HEK293T (cell line): ENCODE data around the gene MACO1.

Experiments
- CTCF ChIA-PET: fragments of 350-600 bp; formaldehyde crosslinking; extraction: SDS; loops from one replicate; lab custom pipeline; 2021; ENCODE audit warnings: antibody characterized with exemption, inconsistent platforms; lab: Yijun Ruan, JAX
- POLR2A ChIA-PET: fragments of 350-600 bp; formaldehyde crosslinking; extraction: SDS; loops from one replicate; lab custom pipeline; 2020; ENCODE audit warnings: antibody characterized with exemption, inconsistent platforms; lab: Yijun Ruan, JAX
- DNase-seq: peaks from one replicate; pipeline ENCODE4 v3.0.0; 2012; ENCODE audit warnings: mixed read lengths; ENCODE audit errors: extremely low spot score
- ARNT ChIP-seq: fragments of 450-650 bp; IDR thresholded peaks from 2 replicates; pipeline ENCODE4 v1.6.1; 2017; ENCODE audit warnings: mild to moderate bottlenecking
- BHLHE40 ChIP-seq: fragments of 450-650 bp; IDR thresholded peaks from 2 replicates; pipeline ENCODE4 v1.6.1; 2016; ENCODE audit warnings: mild to moderate bottlenecking, moderate library complexity, borderline replicate concordance
- CTBP1 ChIP-seq: fragments of 450-650 bp; IDR thresholded peaks from 2 replicates; pipeline ENCODE4 v1.6.1; 2016; ENCODE audit warnings: borderline replicate concordance
- ELF4 ChIP-seq: fragments of 450-650 bp; IDR thresholded peaks from 2 replicates; pipeline ENCODE4 v1.6.1; 2017; ENCODE audit warnings: antibody characterized with exemption
- FOXA1 ChIP-seq: fragments of 450-650 bp; IDR thresholded peaks from 2 replicates; pipeline ENCODE4 v1.6.1; 2016; ENCODE audit warnings: mild to moderate bottlenecking
- FOXK2 ChIP-seq: fragments of 450-650 bp; IDR thresholded peaks from 2 replicates; pipeline ENCODE4 v1.6.1; 2016; ENCODE audit warnings: mild to moderate bottlenecking
- FOXM1 ChIP-seq: fragments of 450-650 bp; IDR thresholded peaks from 2 replicates; pipeline ENCODE4 v1.6.1; 2017; ENCODE audit warnings: mild to moderate bottlenecking, borderline replicate concordance
- HDGF ChIP-seq: fragments of 450-650 bp; IDR thresholded peaks from 2 replicates; pipeline ENCODE4 v1.6.1; 2017; ENCODE audit warnings: antibody characterized with exemption, borderline replicate concordance
- L3MBTL2 ChIP-seq: fragments of 450-650 bp; conservative IDR thresholded peaks from 2 replicates; pipeline ENCODE4 v1.6.1; 2016; ENCODE audit warnings: mild to moderate bottlenecking
- LEF1 ChIP-seq: fragments of 450-650 bp; IDR thresholded peaks from 2 replicates; pipeline ENCODE4 v1.6.1; 2017; ENCODE audit warnings: mild to moderate bottlenecking, borderline replicate concordance
- NFRKB ChIP-seq: fragments of 450-650 bp; IDR thresholded peaks from 2 replicates; pipeline ENCODE4 v1.6.1; 2016; ENCODE audit warnings: mild to moderate bottlenecking, moderate library complexity
- PKNOX1 ChIP-seq: fragments of 450-650 bp; IDR thresholded peaks from 2 replicates; pipeline ENCODE4 v1.6.1; 2016
- SP1 ChIP-seq: fragments of 450-650 bp; IDR thresholded peaks from 2 replicates; pipeline ENCODE4 v1.6.1; 2017
- SUZ12 ChIP-seq: fragments of 450-650 bp; IDR thresholded peaks from 2 replicates; pipeline ENCODE4 v1.6.1; 2016; ENCODE audit warnings: mild to moderate bottlenecking
- TARDBP ChIP-seq: fragments of 450-650 bp; IDR thresholded peaks from 2 replicates; pipeline ENCODE4 v1.6.1; 2016
- ZNF384 ChIP-seq: fragments of 450-650 bp; IDR thresholded peaks from 2 replicates; pipeline ENCODE4 v1.6.1; 2016

Gene MACO1

GRCh38 chr1:25523542-25523941, 92.8 kb downstream of the MACO1 start:
- POLR2A ChIA-PET = no interaction called here
- CTCF ChIA-PET = interaction anchor here (1.5 kb wide), 1 partner anchor 20 kb away, joined by 3 read pairs; no protein-coding TSS in a partner anchor
- TF ChIP-seq HDGF (no peak), FOXA1 (no peak), SP1 (no peak), FOXK2 (no peak), PKNOX1 (no peak), LEF1 (no peak), BHLHE40 (no peak), L3MBTL2 (no peak), CTBP1 (no peak), NFRKB (no peak), ARNT (no peak), SUZ12 (no peak), ZNF384 (no peak), ELF4 (no peak), TARDBP (no peak)
- no peak for DNase-seq

- CTCF ChIA-PET = no interaction called here
- no peak for DNase-seq
Observed at GRCh38 chr1:25524568-25525360, 94.1 kb downstream of the MACO1 start.

DNA sequence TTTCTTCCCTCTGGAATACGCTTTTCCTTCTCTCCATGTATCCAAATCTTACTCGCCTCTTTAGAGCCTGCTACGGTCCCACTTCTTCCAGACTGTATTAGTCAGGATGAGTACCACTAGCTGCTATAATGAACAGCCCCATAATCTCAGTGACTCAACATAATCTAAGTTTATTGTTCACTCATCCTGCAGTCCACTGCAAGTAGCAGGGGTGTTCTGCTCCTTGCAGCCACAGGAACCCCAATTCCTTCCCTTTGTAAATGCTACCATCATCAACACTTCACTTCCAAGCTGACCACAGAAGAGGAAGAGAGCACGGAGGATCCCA, 94.6 kb downstream of the MACO1 start:
- TF ChIP-seq FOXM1 (no peak), FOXA1 (no peak), L3MBTL2 (no peak), PKNOX1 (no peak), BHLHE40 (no peak), NFRKB (no peak), FOXK2 (no peak), ELF4 (no peak), ZNF384 (no peak), ARNT (no peak), LEF1 (no peak), SUZ12 (no peak), HDGF (no peak), SP1 (no peak), TARDBP (no peak), CTBP1 (no peak)
- CTCF ChIA-PET = no interaction called here
- POLR2A ChIA-PET = no interaction called here
- no peak for DNase-seq

More at GRCh38 chr1:25524568-25525360, 94.1 kb downstream of the MACO1 start:
- POLR2A ChIA-PET = no interaction called here
- TF ChIP-seq BHLHE40 = no peak
- TF ChIP-seq TARDBP = no peak
- no peak for TF ChIP-seq FOXM1
- no peak for TF ChIP-seq L3MBTL2

GRCh38 chr1:25526753-25527152, 96.1 kb downstream of the MACO1 start:
- DNase-seq = no peak
- ChIA-PET CTCF (no interaction called here), POLR2A (no interaction called here)
- no peak for TF ChIP-seq ZNF384
- TF ChIP-seq FOXA1 = no peak
- TF ChIP-seq PKNOX1 = no peak
- no peak for TF ChIP-seq SP1
- TF ChIP-seq BHLHE40 = no peak
- no peak for TF ChIP-seq NFRKB
- TF ChIP-seq L3MBTL2 = no peak
- no peak for TF ChIP-seq HDGF
- TF ChIP-seq SUZ12 = no peak
- TF ChIP-seq ARNT = no peak
- TF ChIP-seq ELF4 = no peak
- TF ChIP-seq FOXM1 = no peak
- TF ChIP-seq CTBP1 = no peak
- no peak for TF ChIP-seq FOXK2
- TF ChIP-seq LEF1 = no peak
- no peak for TF ChIP-seq TARDBP

DNA sequence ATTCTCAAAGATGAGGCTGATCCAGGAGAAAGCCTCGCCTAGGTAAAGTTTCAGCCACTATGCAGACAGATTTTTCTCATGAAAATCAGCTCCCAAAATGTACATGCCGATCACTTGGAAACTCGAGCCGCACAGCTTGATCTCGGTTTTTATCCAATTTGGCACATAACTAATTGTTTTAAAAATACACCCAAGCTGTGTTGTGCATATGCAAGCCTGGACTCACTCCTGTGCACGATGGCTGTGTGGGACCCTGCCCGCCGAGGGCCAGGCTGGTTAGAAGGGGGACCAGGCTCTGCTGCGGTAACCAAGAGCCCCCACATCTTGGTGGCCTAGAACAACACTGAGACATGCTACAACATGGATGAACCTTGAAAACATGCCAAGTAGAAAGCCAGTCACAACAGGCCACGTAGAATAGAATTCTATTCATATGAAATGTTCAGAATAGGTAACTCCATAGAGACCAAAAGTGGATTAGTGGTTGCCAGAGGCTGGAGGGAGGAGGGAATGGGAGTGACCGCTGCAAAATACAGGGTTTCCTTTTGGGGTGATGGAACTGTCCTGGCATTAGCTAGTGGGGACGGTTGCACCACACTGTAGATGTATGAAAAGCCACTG, 96.6 kb downstream of the MACO1 start:
- no peak for DNase-seq
- TF ChIP-seq L3MBTL2 (no peak), ELF4 (no peak), LEF1 (no peak), FOXA1 (no peak), BHLHE40 (no peak), NFRKB (no peak), FOXK2 (no peak), ZNF384 (no peak), PKNOX1 (no peak), SP1 (no peak), CTBP1 (no peak), SUZ12 (no peak), ARNT (no peak), TARDBP (no peak), HDGF (no peak), FOXM1 (no peak)
- POLR2A ChIA-PET = no interaction called here
- CTCF ChIA-PET = no interaction called here
